DMS153 treated with DMSO at 0.1 percent for 48 hours (cell line): Measurements from ENCODE around the gene TUBB4B.

Experiments
- DNase-seq: peaks from one replicate; lab custom pipeline; 2025; ENCODE audit not compliant: unreplicated experiment; lab: John Stamatoyannopoulos, UW

TUBB4B gene

GRCh38 chr9:137240841-137241489, at the start of gene TUBB4B:
Gene TUBB4B (plus strand): TSS chr9:137241287. CDS start chr9:137241361, 74 bp downstream.
- DNase-seq, result peak; percentile 98

GRCh38 chr9:137191691-137192447, 49.2 kb upstream of the TUBB4B start:
- no peak for DNase-seq

- DNase-seq, result no peak
These were observed 48.7 kb upstream of the TUBB4B start for GRCh38 chr9:137192448-137192780.

GRCh38 chr9:137192859-137193258, 48.2 kb upstream of the TUBB4B start:
- DNase-seq, result no peak

GRCh38 chr9:137193771-137194170, 47.3 kb upstream of the TUBB4B start:
- no peak for DNase-seq

- DNase-seq, result no peak
These were observed 46.7 kb upstream of the TUBB4B start for GRCh38 chr9:137194388-137194787.

GRCh38 chr9:137194909-137195308, 46.2 kb upstream of the TUBB4B start:
- DNase-seq, result peak; percentile 78

- DNase-seq, result peak; percentile 98
These were observed 45.4 kb upstream of the TUBB4B start for GRCh38 chr9:137195525-137196220.

- DNase-seq, result no peak
These were observed 42.8 kb upstream of the TUBB4B start for GRCh38 chr9:137198051-137198901.

GRCh38 chr9:137198902-137199283, 42.2 kb upstream of the TUBB4B start:
- DNase-seq, result no peak

- DNase-seq, result no peak
These were observed 41.5 kb upstream of the TUBB4B start for GRCh38 chr9:137199411-137200121.

- peak; percentile 96 for DNase-seq
These were observed 40.5 kb upstream of the TUBB4B start, which contains the start of gene TPRN for GRCh38 chr9:137200311-137201204. Gene TPRN (minus strand): TSS chr9:137200741. CDS start chr9:137200711, 30 bp downstream.

- no peak for DNase-seq
These were observed 39.8 kb upstream of the TUBB4B start for GRCh38 chr9:137201205-137201868.

GRCh38 chr9:137202966-137203365, 38.1 kb upstream of the TUBB4B start:
- no peak for DNase-seq

GRCh38 chr9:137204731-137205125, 36.4 kb upstream of the TUBB4B start:
- no peak for DNase-seq

- peak; percentile 59 for DNase-seq
These were observed 35.7 kb upstream of the TUBB4B start, which contains the start of the genes NDOR1 and TMEM203 for GRCh38 chr9:137205126-137206069. Gene NDOR1 (plus strand): TSS chr9:137205700. CDS start chr9:137205778, 78 bp downstream. Gene TMEM203 (minus strand): TSS chr9:137205648. CDS start chr9:137205414, 234 bp downstream.

- DNase-seq, result no peak
These were observed 34.5 kb upstream of the TUBB4B start for GRCh38 chr9:137206602-137207001.

- DNase-seq, result no peak
These were observed 29.6 kb upstream of the TUBB4B start for GRCh38 chr9:137211532-137211931.
